Peyer's patch (tissue), 4 donors: Measurements from ENCODE around the gene MRPL38. TPM values are rescaled to one million over a fixed set of nuclear protein-coding genes. Genes with fewer than 3 reads are reported as not detected.

Experiments used
- DNase-seq, 3 donors: peaks; one replicate each; pipeline ENCODE4 v3.0.0-alpha.2; 2017 to 2019
- H3K27ac ChIP-seq, 4 donors: fragments of 200-600 bp; sonication (generic); one replicate each; pipeline ENCODE4 v1.5.1; 2016 to 2019
- H3K27me3 ChIP-seq, 2 donors: fragments of 200-600 bp; sonication (generic); one replicate each; pipeline ENCODE4 v1.5.1; 2019
- H3K36me3 ChIP-seq, 3 donors: fragments of 200-600 bp; sonication (generic); one replicate each; pipeline ENCODE4 v1.5.1; 2016 to 2019
- H3K4me1 ChIP-seq, 4 donors: fragments of 200-600 bp; sonication (generic); one replicate each; pipeline ENCODE4 v1.5.1; 2016 to 2019
- H3K4me3 ChIP-seq, 4 donors: fragments of 200-600 bp; sonication (generic); 1 replicate in 3 of 4; 2 replicates in 1 of 4; pipeline ENCODE4 v1.5.1; 2016 to 2019; ENCODE audit warnings: mild to moderate bottlenecking in 1 of 4
- H3K9me3 ChIP-seq, 4 donors: fragments of 200-600 bp; sonication (generic); one replicate each; pipeline ENCODE4 v1.5.1; 2016 to 2019; ENCODE audit warnings: mild to moderate bottlenecking in 1 of 4
- CTCF ChIP-seq, 6 experiments: fragments of 450-650 bp in 4 of 6; fragments of 200-600 bp in 2 of 6; sonication (generic) in 1 of 6; IDR thresholded peaks; one replicate each; pipeline ENCODE4 v1.5.1; 2017 to 2019; ENCODE audit warnings: antibody characterized with exemption in 6 of 6, mild to moderate bottlenecking in 3 of 6, moderate library complexity in 1 of 6
- POLR2A ChIP-seq, 2 donors: fragments of 450-650 bp; IDR thresholded peaks; one replicate each; pipeline ENCODE4 v1.5.1; 2017; ENCODE audit warnings: antibody characterized with exemption in 2 of 2, mild to moderate bottlenecking in 2 of 2, moderate library complexity in 2 of 2
- total RNA-seq, 4 donors: library from RNA; depleted of rRNA; stranded (reverse); fragments of >200 nt; gene quantifications; one replicate each; pipeline ENCODE4 v1.1.0, GENCODE V29; 2016

The MRPL38 gene
- total RNA-seq, 4 donors from 2014 or later, result 61.1 to 95.7 (median 72.9) TPM

- no peaks in the 10 kb centered on the region for H3K27me3 ChIP-seq
- H3K4me3 ChIP-seq, result no peak overlapping the region
- no peak for TF ChIP-seq POLR2A (IDR thresholded peaks at IDR 0.05)
- peaks cover 0 to 6% (median 0%) of the 10 kb centered on the region in 4 donors for H3K4me1 ChIP-seq
- no peak overlapping the region for H3K27ac ChIP-seq
- H3K36me3 ChIP-seq, result no peaks in the 10 kb centered on the region
- no peaks in the 10 kb centered on the region for H3K9me3 ChIP-seq
- DNase-seq, result no peak
These were observed 26.4 kb upstream of the MRPL38 start for GRCh38 chr17:75931062-75931461.

GRCh38 chr17:75927286-75927922, 22.7 kb upstream of the MRPL38 start:
- H3K4me1 ChIP-seq, result peaks cover 0 to 19% (median 2%) of the 10 kb centered on the region in 4 donors
- no peaks in the 10 kb centered on the region for H3K36me3 ChIP-seq
- no peak overlapping the region for H3K27ac ChIP-seq
- H3K27me3 ChIP-seq, result no peaks in the 10 kb centered on the region
- TF ChIP-seq CTCF (IDR thresholded peaks at IDR 0.05) (peak in 4 of 6 experiments; percentile 19 to 45 (median 35)), POLR2A (IDR thresholded peaks at IDR 0.05) (no peak)
- DNase-seq, result no peak
- no peaks in the 10 kb centered on the region for H3K9me3 ChIP-seq
- no peak overlapping the region for H3K4me3 ChIP-seq

- Histone ChIP-seq H3K4me1 (peaks cover 0 to 19% (median 2%) of the 10 kb centered on the region in 4 donors), H3K4me3 (no peak overlapping the region), H3K9me3 (no peaks in the 10 kb centered on the region), H3K27ac (no peak overlapping the region), H3K27me3 (no peaks in the 10 kb centered on the region), H3K36me3 (no peaks in the 10 kb centered on the region)
- no peak for DNase-seq
- TF ChIP-seq POLR2A (IDR thresholded peaks at IDR 0.05) (no peak), CTCF (IDR thresholded peaks at IDR 0.05) (no peak)
These were observed 21.8 kb upstream of the MRPL38 start for GRCh38 chr17:75926456-75926855.

GRCh38 chr17:75925912-75926311, 21.2 kb upstream of the MRPL38 start:
- no peak overlapping the region for H3K4me3 ChIP-seq
- H3K4me1 ChIP-seq, result peaks cover 0 to 19% (median 2%) of the 10 kb centered on the region in 4 donors
- no peaks in the 10 kb centered on the region for H3K9me3 ChIP-seq
- DNase-seq, result no peak
- no peak for TF ChIP-seq CTCF (IDR thresholded peaks at IDR 0.05)
- no peak for TF ChIP-seq POLR2A (IDR thresholded peaks at IDR 0.05)
- H3K36me3 ChIP-seq, result no peaks in the 10 kb centered on the region
- no peak overlapping the region for H3K27ac ChIP-seq
- H3K27me3 ChIP-seq, result no peaks in the 10 kb centered on the region

GRCh38 chr17:75925103-75925502, 20.4 kb upstream of the MRPL38 start:
- H3K4me3 ChIP-seq, result no peak overlapping the region
- H3K36me3 ChIP-seq, result no peaks in the 10 kb centered on the region
- H3K27ac ChIP-seq, result no peak overlapping the region
- H3K4me1 ChIP-seq, result peaks cover 0 to 19% (median 2%) of the 10 kb centered on the region in 4 donors
- H3K27me3 ChIP-seq, result no peaks in the 10 kb centered on the region
- no peak for DNase-seq
- H3K9me3 ChIP-seq, result no peaks in the 10 kb centered on the region
- TF ChIP-seq CTCF (IDR thresholded peaks at IDR 0.05), result no peak
- no peak for TF ChIP-seq POLR2A (IDR thresholded peaks at IDR 0.05)

- H3K4me1 ChIP-seq, result peaks cover 0 to 19% (median 2%) of the 10 kb centered on the region in 4 donors
- TF ChIP-seq CTCF (IDR thresholded peaks at IDR 0.05) (no peak), POLR2A (IDR thresholded peaks at IDR 0.05) (no peak)
- no peaks in the 10 kb centered on the region for H3K9me3 ChIP-seq
- H3K36me3 ChIP-seq, result no peaks in the 10 kb centered on the region
- peak in 2 of 3 donors; percentile 64 to 66 for DNase-seq
- no peak overlapping the region for H3K4me3 ChIP-seq
- no peak overlapping the region for H3K27ac ChIP-seq
- H3K27me3 ChIP-seq, result no peaks in the 10 kb centered on the region
These were observed 18.5 kb upstream of the MRPL38 start for GRCh38 chr17:75922963-75923874.
